Caco-2 (cell line): ENCODE data around the gene PNPLA5. TPM values are rescaled to one million over a fixed set of nuclear protein-coding genes. Genes with fewer than 3 reads are reported as not detected.

Experiments used
- BruUV-seq: library from RNA; stranded (reverse); fragments of 400-500 nt; replicated peaks from 2 replicates; lab custom pipeline; 2021; lab: Mats Ljungman, UMichigan
- CTCF ChIA-PET: fragments of 300-600 bp; sonication (Branson Sonifier 250); formaldehyde crosslinking; loops from one replicate; lab custom pipeline; 2022; ENCODE audit warnings: antibody characterized with exemption; lab: Charles Lee
- POLR2A ChIA-PET: fragments of 300-600 bp; sonication (Branson Sonifier 250); formaldehyde crosslinking; loops from one replicate; lab custom pipeline; 2022; ENCODE audit warnings: antibody characterized with exemption; lab: Charles Lee
- DNase-seq, 2 experiments: peaks; one replicate each; pipeline versions ENCODE4 v3.0.0 to v3.0.0-alpha.2; 2020 to 2022
- H3K27me3 ChIP-seq: replicated peaks from 2 replicates; pipeline ENCODE4 v1.6.0; 2011; ENCODE audit warnings: low read length; ENCODE audit not compliant: control insufficient read depth, insufficient read depth
- H3K36me3 ChIP-seq: 2 replicates; pipeline ENCODE4 v1.5.1; 2011; ENCODE audit warnings: low read length; ENCODE audit not compliant: control insufficient read depth, insufficient read depth
- H3K4me1 ChIP-seq: fragments of 250-450 bp; sonication (Bioruptor Pico); 2 replicates; pipeline ENCODE4 v1.5.1; 2020; ENCODE audit warnings: mild to moderate bottlenecking
- H3K4me3 ChIP-seq: 2 replicates; pipeline ENCODE4 v1.5.1; 2011; ENCODE audit warnings: low read depth, mild to moderate bottlenecking, control low read depth, low read length
- H3K9me3 ChIP-seq: fragments of 250-450 bp; sonication (Bioruptor Pico); 2 replicates; pipeline ENCODE4 v1.5.1; 2020; ENCODE audit warnings: mild to moderate bottlenecking, moderate library complexity
- H3K27ac Mint-ChIP-seq: one replicate; pipeline ENCODE4 v1.8.0; 2022; ENCODE audit warnings: mixed read lengths; ENCODE audit not compliant: unreplicated experiment
- H3K27me3 Mint-ChIP-seq: one replicate; pipeline ENCODE4 v1.8.0; 2022; ENCODE audit warnings: mixed read lengths; ENCODE audit not compliant: insufficient read depth, unreplicated experiment
- H3K36me3 Mint-ChIP-seq: one replicate; pipeline ENCODE4 v1.8.0; 2022; ENCODE audit warnings: mild to moderate bottlenecking, mixed read lengths; ENCODE audit not compliant: insufficient read depth, unreplicated experiment
- H3K4me1 Mint-ChIP-seq: one replicate; pipeline ENCODE4 v1.8.0; 2022; ENCODE audit warnings: low read depth, mixed read lengths; ENCODE audit not compliant: unreplicated experiment
- H3K4me3 Mint-ChIP-seq: one replicate; pipeline ENCODE4 v1.8.0; 2022; ENCODE audit warnings: mild to moderate bottlenecking, moderate library complexity, mixed read lengths; ENCODE audit not compliant: unreplicated experiment
- H3K9me3 Mint-ChIP-seq: one replicate; pipeline ENCODE4 v1.8.0; 2022; ENCODE audit warnings: mixed read lengths; ENCODE audit not compliant: unreplicated experiment
- intact Hi-C: fragments of 100-400 bp; cut with micrococcal nuclease; formaldehyde crosslinking; loops from one replicate; pipeline ENCODE4 v1.10.0; 2022; ENCODE audit not compliant: unreplicated experiment
- total RNA-seq: library from RNA; stranded (reverse); gene quantifications from 2 replicates; pipeline ENCODE4 v1.2.3, GENCODE V29; 2022
- TF ChIP-seq, protein P1 (sequence below), 2 experiments: fragments of 200-600 bp in 1 of 2; IDR thresholded peaks; 1 replicate in 1 of 2; 2 replicates in 1 of 2; pipeline versions ENCODE4 v1.5.1 to v1.8.0; 2011 to 2022; ENCODE audit warnings: antibody characterized with exemption in 1 of 2, control low read depth in 1 of 2, inconsistent platforms in 1 of 2, low read depth in 1 of 2, low read length in 1 of 2, mild to moderate bottlenecking in 1 of 2, moderate library complexity in 1 of 2; ENCODE audit not compliant: insufficient read depth in 1 of 2, severe bottlenecking in 1 of 2, unreplicated experiment in 1 of 2

The PNPLA5 gene
- total RNA-seq, 1 experiment from 2014 or later = not detected

DNA sequence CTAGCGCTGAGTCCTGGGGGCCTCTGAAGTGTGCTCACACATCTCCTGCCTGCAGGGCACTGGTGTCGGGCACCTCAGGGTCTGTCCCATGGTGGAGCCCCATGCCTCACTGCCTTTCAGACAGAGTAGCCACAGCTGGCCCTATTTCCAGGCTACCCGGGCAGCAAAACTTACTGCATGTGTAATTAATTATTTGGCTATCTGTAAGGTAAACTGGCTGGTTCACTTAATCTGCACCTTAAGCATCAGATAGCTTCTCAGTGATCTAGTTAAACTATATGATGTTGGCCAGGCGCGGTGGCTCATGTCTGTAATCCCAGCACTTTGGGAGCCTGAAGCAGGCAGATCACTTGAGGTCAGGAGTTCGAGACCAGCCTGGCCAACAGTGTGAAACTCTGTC, 37.1 kb upstream of the PNPLA5 start:
- POLR2A ChIA-PET = no interaction called here
- H3K36me3 Mint-ChIP-seq = peaks cover under 1% of the 10 kb centered on the region

DNA sequence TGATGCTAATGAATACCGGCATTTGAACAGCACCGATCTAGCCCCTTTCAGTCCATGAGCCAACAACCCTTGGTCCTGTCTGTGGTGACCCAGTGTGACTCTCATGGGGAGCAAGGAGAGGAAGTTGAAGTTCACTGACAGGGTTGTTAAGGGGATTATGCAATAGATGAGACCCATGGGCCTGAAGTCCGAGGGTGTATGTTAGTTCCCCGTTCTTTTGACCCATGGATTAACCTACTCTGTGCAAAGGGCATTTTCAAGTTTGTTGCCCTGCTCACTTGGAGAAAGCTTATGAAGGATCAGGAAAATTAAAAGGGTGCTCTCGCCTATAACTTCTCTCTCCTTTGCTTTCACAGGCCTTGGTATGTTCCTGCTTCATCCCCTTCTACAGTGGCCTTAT, 36.7 kb upstream of the PNPLA5 start:
- ChIA-PET CTCF (no interaction called here), POLR2A (no interaction called here)
- no peak for DNase-seq
- no TSS peak for BruUV-seq
- Histone ChIP-seq H3K4me1 (peaks cover 12% of the 10 kb centered on the region), H3K9me3 (no peaks in the 10 kb centered on the region), H3K36me3 (peaks cover 4% of the 10 kb centered on the region), H3K4me3 (no peak overlapping the region), H3K27me3 (no peaks in the 10 kb centered on the region)
- no peaks in the 10 kb centered on the region for H3K4me1 Mint-ChIP-seq
- H3K4me3 Mint-ChIP-seq = no peak overlapping the region
- peaks cover 5% of the 10 kb centered on the region for H3K36me3 Mint-ChIP-seq
- TF ChIP-seq, protein P1, sequence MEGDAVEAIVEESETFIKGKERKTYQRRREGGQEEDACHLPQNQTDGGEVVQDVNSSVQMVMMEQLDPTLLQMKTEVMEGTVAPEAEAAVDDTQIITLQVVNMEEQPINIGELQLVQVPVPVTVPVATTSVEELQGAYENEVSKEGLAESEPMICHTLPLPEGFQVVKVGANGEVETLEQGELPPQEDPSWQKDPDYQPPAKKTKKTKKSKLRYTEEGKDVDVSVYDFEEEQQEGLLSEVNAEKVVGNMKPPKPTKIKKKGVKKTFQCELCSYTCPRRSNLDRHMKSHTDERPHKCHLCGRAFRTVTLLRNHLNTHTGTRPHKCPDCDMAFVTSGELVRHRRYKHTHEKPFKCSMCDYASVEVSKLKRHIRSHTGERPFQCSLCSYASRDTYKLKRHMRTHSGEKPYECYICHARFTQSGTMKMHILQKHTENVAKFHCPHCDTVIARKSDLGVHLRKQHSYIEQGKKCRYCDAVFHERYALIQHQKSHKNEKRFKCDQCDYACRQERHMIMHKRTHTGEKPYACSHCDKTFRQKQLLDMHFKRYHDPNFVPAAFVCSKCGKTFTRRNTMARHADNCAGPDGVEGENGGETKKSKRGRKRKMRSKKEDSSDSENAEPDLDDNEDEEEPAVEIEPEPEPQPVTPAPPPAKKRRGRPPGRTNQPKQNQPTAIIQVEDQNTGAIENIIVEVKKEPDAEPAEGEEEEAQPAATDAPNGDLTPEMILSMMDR (IDR thresholded peaks at IDR 0.05; ENCODE audit: insufficient read depth in 1 of 2, low read depth in 1 of 2, low read length in 1 of 2, severe bottlenecking in 1 of 2, unreplicated experiment in 1 of 2) = no peak
- no peaks in the 10 kb centered on the region for H3K9me3 Mint-ChIP-seq
- H3K27ac Mint-ChIP-seq = no peak overlapping the region
- H3K27me3 Mint-ChIP-seq = no peaks in the 10 kb centered on the region
- intact Hi-C loops = no loop called here

More for the DNA sequence above, 37.1 kb upstream of the PNPLA5 start:
- Histone ChIP-seq H3K36me3 (peaks cover 4% of the 10 kb centered on the region), H3K9me3 (no peaks in the 10 kb centered on the region), H3K4me1 (peaks cover 12% of the 10 kb centered on the region), H3K27me3 (no peaks in the 10 kb centered on the region), H3K4me3 (no peak overlapping the region)
- Mint-ChIP-seq H3K4me1 (no peaks in the 10 kb centered on the region), H3K9me3 (no peaks in the 10 kb centered on the region), H3K27me3 (no peaks in the 10 kb centered on the region), H3K27ac (no peak overlapping the region), H3K4me3 (no peak overlapping the region)
- DNase-seq = no peak
- BruUV-seq = no TSS peak
- CTCF ChIA-PET = no interaction called here
- intact Hi-C loops = no loop called here
- TF ChIP-seq, protein P1 (IDR thresholded peaks at IDR 0.05; ENCODE audit: insufficient read depth in 1 of 2, low read depth in 1 of 2, low read length in 1 of 2, severe bottlenecking in 1 of 2, unreplicated experiment in 1 of 2) = no peak

DNA sequence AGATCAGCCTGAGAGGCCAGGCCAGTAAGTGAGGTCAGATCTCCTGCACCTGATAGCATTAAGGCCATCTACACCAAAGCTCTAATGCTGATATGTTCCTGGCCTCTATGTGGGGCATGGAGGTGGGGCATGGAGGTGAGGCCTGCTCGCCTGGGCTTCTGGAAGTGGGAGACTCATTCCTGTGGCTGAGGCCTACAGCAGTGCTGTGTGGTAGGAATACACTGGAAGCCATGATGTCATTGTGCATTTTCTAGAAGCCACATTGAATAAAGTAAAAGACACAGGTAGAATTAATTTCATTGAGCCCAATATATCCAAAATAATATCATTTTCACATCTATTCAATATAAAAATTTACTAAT, 34.5 kb upstream of the PNPLA5 start:
- no peak for DNase-seq
- Mint-ChIP-seq H3K4me1 (no peaks in the 10 kb centered on the region), H3K36me3 (peaks cover 10% of the 10 kb centered on the region), H3K27ac (no peak overlapping the region), H3K9me3 (no peaks in the 10 kb centered on the region), H3K4me3 (no peak overlapping the region), H3K27me3 (no peaks in the 10 kb centered on the region)
- POLR2A ChIA-PET = no interaction called here
- Histone ChIP-seq H3K4me1 (peaks cover 20% of the 10 kb centered on the region), H3K36me3 (peaks cover 3% of the 10 kb centered on the region; the same call in 1 of the 2 replicates), H3K4me3 (no peak overlapping the region), H3K27me3 (no peaks in the 10 kb centered on the region), H3K9me3 (no peaks in the 10 kb centered on the region)
- BruUV-seq = no TSS peak
- intact Hi-C loops = no loop called here
- TF ChIP-seq, protein P1 (IDR thresholded peaks at IDR 0.05; ENCODE audit: insufficient read depth in 1 of 2, low read depth in 1 of 2, low read length in 1 of 2, severe bottlenecking in 1 of 2, unreplicated experiment in 1 of 2) = no peak
- CTCF ChIA-PET = interaction anchor here (0.7 kb wide), 1 partner anchor 580 kb away, joined by 3 read pairs; no protein-coding TSS in a partner anchor
